AG10803 (cell line): ENCODE data around the gene ITPRIP.

Experiments
- DNase-seq: peaks from one replicate; pipeline ENCODE4 v3.0.0; 2010; ENCODE audit warnings: low read depth
- H3K4me3 ChIP-seq: 2 replicates; pipeline ENCODE4 v1.5.1; 2011; ENCODE audit warnings: mild to moderate bottlenecking, low read length, control low read depth
- CTCF ChIP-seq: conservative IDR thresholded peaks from 2 replicates; pipeline ENCODE4 v1.5.1; 2011; ENCODE audit warnings: mild to moderate bottlenecking, low read length, control low read depth, inconsistent platforms

ITPRIP gene

GRCh38 chr10:104304927-104305326, 33.3 kb downstream of the ITPRIP start:
- no peak overlapping the region for H3K4me3 ChIP-seq
- DNase-seq: no peak
- TF ChIP-seq CTCF: no peak

DNA sequence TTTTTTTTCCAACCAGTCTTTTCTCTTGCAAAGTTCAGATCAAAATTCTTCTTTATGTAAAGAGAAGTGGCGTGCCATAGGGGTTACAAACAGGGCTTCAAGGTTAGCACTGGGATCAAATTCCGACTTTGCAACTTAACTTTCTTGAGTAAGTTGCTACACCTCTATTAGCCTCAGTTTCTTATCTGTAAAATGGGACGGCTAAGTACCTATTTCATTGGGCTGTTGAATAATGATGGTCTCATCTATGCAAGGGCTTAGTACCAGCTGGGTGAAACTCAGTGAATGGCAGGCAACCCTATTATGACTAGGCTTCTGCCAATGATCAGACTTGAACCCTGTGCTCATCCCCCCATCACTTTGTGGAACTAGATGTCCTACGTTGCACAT, 33.9 kb downstream of the ITPRIP start:
- no peak for TF ChIP-seq CTCF
- H3K4me3 ChIP-seq: no peak overlapping the region
- no peak for DNase-seq

DNA sequence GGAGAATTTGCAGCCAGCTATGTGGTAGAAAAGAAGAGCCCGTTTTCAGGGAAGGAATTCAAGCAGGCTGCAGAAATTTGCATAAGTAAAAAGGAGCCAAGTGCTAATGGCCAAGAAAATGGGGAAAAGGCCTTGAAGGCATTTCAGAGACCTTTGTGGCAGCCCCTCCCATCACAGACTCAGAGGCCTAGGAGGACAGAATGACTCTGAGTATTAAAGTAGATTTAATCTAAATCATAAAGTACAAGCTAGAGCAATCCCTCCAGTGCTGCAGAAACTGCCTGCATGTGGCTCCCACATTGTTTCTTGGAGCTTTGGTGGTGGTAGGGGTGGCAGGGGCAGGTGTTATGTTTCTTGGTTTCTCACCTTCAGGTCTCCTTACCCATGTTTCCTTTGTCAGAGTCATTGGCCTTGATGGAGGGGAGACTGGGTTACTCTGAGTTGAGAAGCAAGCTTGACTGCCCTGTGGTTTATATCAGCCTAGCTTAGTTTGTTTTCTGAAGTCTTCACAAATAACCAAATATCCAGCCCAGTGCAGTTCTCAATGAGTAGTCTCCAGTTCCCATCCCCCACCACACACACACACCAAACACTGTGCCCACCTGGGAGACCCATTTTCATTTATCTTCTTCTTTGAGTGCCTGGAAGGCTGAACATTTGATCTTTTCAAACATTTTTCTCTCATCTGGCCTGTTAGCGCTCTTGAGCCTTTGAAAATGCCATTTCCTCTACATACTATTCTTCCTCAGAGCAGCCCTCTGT, 34.5 kb downstream of the ITPRIP start:
- TF ChIP-seq CTCF: no peak
- H3K4me3 ChIP-seq: no peak overlapping the region
- DNase-seq: no peak

- TF ChIP-seq CTCF: peak; percentile 19; the same call in 1 of the 2 replicates
- no peak for DNase-seq
- no peak overlapping the region for H3K4me3 ChIP-seq
Observed at GRCh38 chr10:104301907-104302690, 36.2 kb downstream of the ITPRIP start.

DNA sequence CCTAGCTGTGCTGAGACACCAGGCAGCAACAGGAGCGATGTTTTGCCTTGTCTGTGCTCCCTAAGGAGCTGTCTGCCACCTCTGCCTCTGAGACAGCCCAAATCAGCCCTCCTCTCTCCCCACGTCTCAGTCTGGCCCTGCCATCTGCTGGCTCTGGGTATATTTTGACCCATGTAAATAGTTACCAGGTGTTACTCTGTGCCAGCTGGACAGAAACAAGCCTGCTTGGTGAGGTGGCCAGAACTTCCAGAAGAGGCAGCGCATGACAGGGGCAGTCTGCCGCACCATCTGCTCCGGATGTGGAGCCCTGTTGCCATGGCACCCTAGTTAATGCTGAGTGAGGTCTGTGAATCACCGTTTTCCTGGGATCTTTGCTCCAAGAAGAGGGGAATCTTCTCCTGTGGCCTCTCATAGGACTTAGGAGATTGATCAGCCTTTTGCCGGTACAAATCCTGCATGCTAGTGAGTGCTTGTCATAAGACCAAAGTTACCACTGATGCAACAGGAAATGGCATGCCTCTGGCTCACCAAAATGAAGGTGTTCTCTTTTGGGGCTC, 37.5 kb downstream of the ITPRIP start:
- TF ChIP-seq CTCF: no peak; the same call in 1 of the 2 replicates
- DNase-seq: peak; percentile 99
- peak overlapping the region; percentile 50 for H3K4me3 ChIP-seq

DNA sequence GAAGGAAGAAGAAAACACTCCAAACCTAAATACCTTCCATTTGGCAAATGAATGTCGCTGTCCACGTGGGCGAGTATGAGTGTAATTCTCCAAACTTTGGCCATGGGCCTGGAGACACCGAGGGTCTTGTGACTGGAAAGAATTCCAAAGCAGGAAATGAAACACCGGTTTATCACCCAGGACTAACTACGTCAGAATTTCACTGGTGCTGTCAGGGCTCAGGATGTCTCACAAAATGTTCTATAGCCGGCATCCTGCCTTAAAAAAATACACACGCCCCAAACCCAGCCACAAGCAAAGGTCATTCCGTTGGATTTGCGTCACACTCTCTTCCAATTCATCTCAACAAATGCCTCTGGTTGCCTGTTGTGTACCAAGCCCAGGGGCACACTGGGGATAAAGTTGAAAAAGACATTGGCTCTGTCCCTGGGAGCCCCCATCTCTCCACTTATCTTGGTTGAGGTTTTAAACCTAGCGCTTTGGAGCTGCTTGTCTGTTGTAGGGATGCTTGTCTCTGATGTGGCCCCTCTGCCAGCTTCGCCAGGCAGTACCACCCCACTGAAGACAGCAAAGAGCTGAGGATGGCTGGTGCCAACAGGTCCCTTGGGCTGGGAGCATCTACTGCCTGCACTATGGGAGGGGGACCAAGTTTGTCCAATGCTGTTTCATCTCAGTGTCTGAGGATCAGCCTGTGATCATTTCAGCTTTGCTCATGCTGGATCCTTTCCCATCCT, 38.1 kb downstream of the ITPRIP start:
- DNase-seq: peak; percentile 95
- peak overlapping the region; percentile 50 for H3K4me3 ChIP-seq
- no peak for TF ChIP-seq CTCF
